HUES6 (cell line): ENCODE measurements around the gene DGCR8.
"Not testable (repeated sequence)": the region's sequence is repeated elsewhere in the genome, so short reads cannot be mapped to it uniquely, and the experiment has no call there.

Experiments used
- H3K27ac ChIP-seq: 2 replicates; pipeline ENCODE4 v1.7.0; 2013; ENCODE audit warnings: low read depth, mild to moderate bottlenecking, low read length, inconsistent platforms
- H3K27me3 ChIP-seq: 2 replicates; pipeline ENCODE4 v1.6.1; 2013; ENCODE audit warnings: low read length; ENCODE audit not compliant: control insufficient read depth, insufficient read depth
- H3K36me3 ChIP-seq: 2 replicates; pipeline ENCODE4 v1.6.1; 2013; ENCODE audit warnings: low read length; ENCODE audit not compliant: control insufficient read depth, insufficient read depth
- H3K4me1 ChIP-seq: 2 replicates; pipeline ENCODE4 v1.6.1; 2013; ENCODE audit warnings: low read length; ENCODE audit not compliant: control insufficient read depth, insufficient read depth
- H3K4me3 ChIP-seq: 2 replicates; pipeline ENCODE4 v1.5.1; 2013; ENCODE audit warnings: low read depth, low read length
- H3K9ac ChIP-seq: one replicate; pipeline ENCODE4 v1.6.1; 2013; ENCODE audit warnings: mild to moderate bottlenecking, low read length
- H3K9me3 ChIP-seq: 2 replicates; pipeline ENCODE4 v1.6.1; 2013; ENCODE audit warnings: low read depth, low read length; ENCODE audit not compliant: control insufficient read depth, insufficient read depth

DGCR8 gene

GRCh38 chr22:20061481-20061861, 18.6 kb upstream of the DGCR8 start:
- Histone ChIP-seq H3K9me3 (no peaks in the 10 kb centered on the region), H3K27ac (no peak overlapping the region), H3K27me3 (no peaks in the 10 kb centered on the region), H3K9ac (no peak overlapping the region), H3K4me3 (no peak overlapping the region), H3K4me1 (no peaks in the 10 kb centered on the region), H3K36me3 (peaks cover 8% of the 10 kb centered on the region)

DNA sequence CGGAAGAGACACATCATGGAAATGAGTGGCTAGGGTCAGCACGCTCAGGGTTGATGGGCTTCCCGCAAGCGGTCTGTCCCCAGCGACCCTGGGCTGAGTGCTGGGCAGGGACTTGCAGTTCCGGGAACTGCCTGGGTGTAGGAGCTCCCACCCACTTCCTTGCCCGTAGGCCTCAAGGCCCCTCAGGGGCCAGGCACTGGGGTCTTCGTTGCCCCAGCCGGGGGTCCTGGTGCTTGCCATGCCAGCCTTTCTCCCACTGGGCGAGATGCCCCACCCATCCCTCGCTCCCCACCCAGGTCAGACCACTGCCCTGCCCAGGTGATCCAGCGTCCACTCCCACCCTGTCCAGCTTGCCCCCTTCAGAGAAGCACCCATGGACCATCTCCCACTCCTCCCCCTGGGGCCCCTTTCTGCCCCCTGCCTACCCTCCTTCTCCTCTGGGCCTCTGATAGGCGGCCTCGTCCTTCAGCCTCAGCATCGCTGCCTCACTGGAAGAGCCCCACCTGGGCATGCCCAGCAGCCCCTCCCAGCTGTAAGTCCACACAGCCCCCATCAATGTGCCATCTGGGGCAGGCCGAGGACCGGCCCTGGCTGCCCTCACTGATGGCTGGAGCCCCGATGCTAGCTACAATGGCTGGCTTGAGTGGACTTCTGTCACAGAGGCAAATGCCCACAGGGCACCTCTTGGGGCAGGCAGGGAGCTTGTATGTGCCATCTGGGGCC, 17.8 kb upstream of the DGCR8 start:
- Histone ChIP-seq H3K4me1 (no peaks in the 10 kb centered on the region), H3K27ac (no peak overlapping the region), H3K27me3 (no peaks in the 10 kb centered on the region), H3K9ac (no peak overlapping the region), H3K36me3 (peaks cover 8% of the 10 kb centered on the region), H3K9me3 (no peaks in the 10 kb centered on the region), H3K4me3 (no peak overlapping the region)

GRCh38 chr22:20062766-20063083, 17.3 kb upstream of the DGCR8 start:
- Histone ChIP-seq H3K4me1 (no peaks in the 10 kb centered on the region), H3K36me3 (peaks cover 8% of the 10 kb centered on the region), H3K9me3 (no peaks in the 10 kb centered on the region), H3K4me3 (no peak overlapping the region), H3K27me3 (no peaks in the 10 kb centered on the region), H3K27ac (no peak overlapping the region), H3K9ac (no peak overlapping the region)

DNA sequence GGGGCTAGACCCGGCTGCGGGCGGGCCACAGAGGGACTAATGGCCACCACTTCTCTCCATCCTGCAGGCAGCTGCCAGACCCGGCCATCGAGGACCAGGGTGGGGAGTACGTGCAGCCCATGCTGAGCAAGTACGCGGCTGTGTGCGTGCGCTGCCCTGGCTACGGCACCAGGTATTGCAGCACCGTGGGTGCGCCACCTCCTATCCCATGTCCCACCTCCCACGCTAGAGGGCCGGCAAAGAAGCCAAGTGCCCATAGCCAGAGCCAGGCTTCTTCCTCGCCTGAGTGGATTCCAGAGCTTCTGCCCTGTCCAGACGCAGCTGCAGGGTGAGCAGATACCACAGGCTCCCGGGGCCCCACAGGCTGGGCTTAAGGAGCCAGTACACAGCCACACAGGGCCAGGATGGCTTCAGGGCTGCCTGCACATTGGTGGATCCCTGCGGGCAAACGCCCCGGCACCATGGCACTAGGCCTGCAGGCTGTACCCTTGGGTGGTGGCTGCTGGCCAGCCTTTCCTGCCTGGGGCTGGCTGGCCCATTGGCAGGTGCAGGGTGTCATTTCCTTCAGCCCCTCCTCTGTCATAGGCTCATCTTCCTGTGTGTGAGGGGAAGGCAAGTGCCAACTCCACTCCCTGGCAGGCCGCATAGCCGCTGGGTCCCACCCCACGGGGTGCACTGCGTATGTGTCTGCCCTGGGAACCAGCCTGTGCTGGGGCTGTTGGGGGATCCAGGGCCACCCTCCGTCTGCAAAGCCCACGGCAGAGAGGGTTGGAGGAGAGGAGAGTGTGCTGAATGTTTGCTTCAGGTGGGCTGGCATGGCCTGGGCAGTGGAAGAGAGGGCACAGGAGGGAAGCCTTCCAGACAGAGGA, 16.5 kb upstream of the DGCR8 start:
- H3K36me3 ChIP-seq, result peaks cover 8% of the 10 kb centered on the region
- no peaks in the 10 kb centered on the region for H3K9me3 ChIP-seq
- H3K9ac ChIP-seq, result no peak overlapping the region
- H3K4me3 ChIP-seq, result no peak overlapping the region
- no peaks in the 10 kb centered on the region for H3K4me1 ChIP-seq
- H3K27me3 ChIP-seq, result no peaks in the 10 kb centered on the region
- no peak overlapping the region for H3K27ac ChIP-seq

DNA sequence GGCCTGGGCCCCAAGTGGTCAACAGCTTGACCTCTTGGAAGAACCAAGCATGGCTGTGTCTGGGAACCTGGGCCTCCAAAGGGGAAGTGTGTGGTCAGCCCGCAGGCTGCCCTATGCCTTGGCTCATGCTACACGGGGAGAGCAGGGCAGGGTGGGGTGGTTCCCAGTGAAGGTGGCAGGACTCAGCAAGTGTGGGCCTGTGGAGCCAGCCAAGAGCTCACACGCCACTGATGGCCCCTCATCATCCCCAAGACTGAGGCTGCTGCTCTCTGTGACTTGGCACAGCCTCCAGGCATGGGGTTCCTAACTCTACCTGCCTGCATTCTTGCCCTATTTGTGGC, 15.9 kb upstream of the DGCR8 start:
- H3K9me3 ChIP-seq, result no peaks in the 10 kb centered on the region
- no peak overlapping the region for H3K27ac ChIP-seq
- no peaks in the 10 kb centered on the region for H3K4me1 ChIP-seq
- no peaks in the 10 kb centered on the region for H3K27me3 ChIP-seq
- no peak overlapping the region for H3K9ac ChIP-seq
- H3K4me3 ChIP-seq, result no peak overlapping the region
- H3K36me3 ChIP-seq, result peaks cover 8% of the 10 kb centered on the region

GRCh38 chr22:20064545-20065262, 15.3 kb upstream of the DGCR8 start:
- H3K4me1 ChIP-seq, result no peaks in the 10 kb centered on the region
- H3K9me3 ChIP-seq, result no peaks in the 10 kb centered on the region
- H3K4me3 ChIP-seq, result no peak overlapping the region
- no peak overlapping the region for H3K9ac ChIP-seq
- peaks cover 8% of the 10 kb centered on the region for H3K36me3 ChIP-seq
- H3K27me3 ChIP-seq, result no peaks in the 10 kb centered on the region
- no peak overlapping the region for H3K27ac ChIP-seq

GRCh38 chr22:20065896-20066616, 14.0 kb upstream of the DGCR8 start:
- no peaks in the 10 kb centered on the region for H3K27me3 ChIP-seq
- no peaks in the 10 kb centered on the region for H3K9me3 ChIP-seq
- no peak overlapping the region for H3K4me3 ChIP-seq
- H3K27ac ChIP-seq, result no peak overlapping the region
- no peaks in the 10 kb centered on the region for H3K4me1 ChIP-seq
- H3K9ac ChIP-seq, result no peak overlapping the region
- peaks cover 8% of the 10 kb centered on the region for H3K36me3 ChIP-seq

DNA sequence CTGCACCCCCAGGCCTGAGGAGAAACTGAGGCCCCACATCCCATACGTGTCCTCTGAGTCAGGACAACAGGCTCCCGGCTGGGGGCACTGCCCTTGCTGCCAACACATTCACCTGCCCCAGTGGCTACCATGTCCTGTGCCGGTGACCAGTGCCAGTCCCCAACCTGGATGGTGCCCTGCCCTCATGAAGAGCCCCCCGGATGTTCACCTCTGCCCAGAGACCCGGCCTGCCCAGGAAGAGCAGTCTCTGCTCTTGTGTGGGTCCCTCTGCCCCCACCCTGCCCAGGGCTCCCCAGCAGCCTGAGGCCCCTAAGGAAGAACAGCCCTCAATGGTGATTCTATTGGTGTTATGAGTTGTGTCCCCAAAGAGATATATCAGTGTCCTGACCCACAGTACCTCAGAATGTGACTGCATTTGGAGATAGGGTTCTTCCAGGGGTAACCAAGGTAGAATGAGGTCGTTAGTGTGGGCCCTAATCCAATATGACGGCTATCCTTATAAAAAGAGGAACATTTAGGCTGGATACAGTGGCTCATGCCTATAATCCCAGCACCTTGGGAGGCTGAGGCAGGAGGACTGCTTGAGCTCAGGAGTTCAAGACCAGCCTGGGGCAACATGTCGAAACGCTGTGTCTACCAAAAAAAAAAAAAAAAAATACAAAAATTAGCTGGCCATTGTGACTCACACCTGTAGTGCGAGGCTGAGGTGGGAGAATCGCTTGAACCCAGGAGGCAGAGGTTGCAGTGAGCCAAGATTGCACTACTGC, 13.2 kb upstream of the DGCR8 start:
- Histone ChIP-seq H3K9me3 (no peaks in the 10 kb centered on the region), H3K27me3 (no peaks in the 10 kb centered on the region), H3K9ac (no peak overlapping the region), H3K36me3 (peaks cover 8% of the 10 kb centered on the region), H3K4me3 (no peak overlapping the region), H3K4me1 (no peaks in the 10 kb centered on the region), H3K27ac (no peak overlapping the region)

- not testable (repeated sequence) for H3K27ac ChIP-seq, H3K27me3 ChIP-seq, H3K4me1 ChIP-seq, H3K36me3 ChIP-seq, H3K9me3 ChIP-seq, H3K9ac ChIP-seq, H3K4me3 ChIP-seq
These were observed 12.7 kb upstream of the DGCR8 start for GRCh38 chr22:20067384-20067682.

GRCh38 chr22:20068640-20069039, 11.4 kb upstream of the DGCR8 start:
- Histone ChIP-seq H3K9me3 (no peaks in the 10 kb centered on the region), H3K36me3 (peaks cover 4% of the 10 kb centered on the region), H3K9ac (no peak overlapping the region), H3K27me3 (no peaks in the 10 kb centered on the region), H3K27ac (no peak overlapping the region), H3K4me1 (no peaks in the 10 kb centered on the region), H3K4me3 (no peak overlapping the region)
